ENCODE measurements around the gene DNMT3A.

The DNMT3A gene

GRCh38 chr2:25304321-25304720 is 37.4 kb downstream of the DNMT3A start:
- H3K36me3 Mint-ChIP-seq (ENCODE audit: low read depth) = peaks cover 97% of the 10 kb centered on the region
- no peak for DNase-seq
- H3K27me3 Mint-ChIP-seq = no peaks in the 10 kb centered on the region

GRCh38 chr2:25303633-25304236 is 38.0 kb downstream of the DNMT3A start:
- Mint-ChIP-seq H3K4me1 (ENCODE audit: low read depth) (peaks cover 84% of the 10 kb centered on the region), H3K36me3 (ENCODE audit: low read depth) (peaks cover 97% of the 10 kb centered on the region), H3K9me3 (no peaks in the 10 kb centered on the region), H3K27me3 (no peaks in the 10 kb centered on the region), H3K4me3 (no peak overlapping the region), H3K27ac (peak overlapping the region; percentile 6)
- no peak for DNase-seq

More at GRCh38 chr2:25304321-25304720, 37.4 kb downstream of the DNMT3A start:
- Mint-ChIP-seq H3K27ac (peak overlapping the region; percentile 0), H3K4me1 (ENCODE audit: low read depth) (peaks cover 89% of the 10 kb centered on the region), H3K4me3 (no peak overlapping the region), H3K9me3 (no peaks in the 10 kb centered on the region)

- no peak overlapping the region for H3K4me3 Mint-ChIP-seq
- no peaks in the 10 kb centered on the region for H3K27me3 Mint-ChIP-seq
- peaks cover 97% of the 10 kb centered on the region for H3K36me3 Mint-ChIP-seq (ENCODE audit: low read depth)
- no peak for DNase-seq
- peaks cover 80% of the 10 kb centered on the region for H3K4me1 Mint-ChIP-seq (ENCODE audit: low read depth)
- no peak overlapping the region for H3K27ac Mint-ChIP-seq
- no peaks in the 10 kb centered on the region for H3K9me3 Mint-ChIP-seq
Observed at GRCh38 chr2:25302758-25303375, 38.9 kb downstream of the DNMT3A start.

- Mint-ChIP-seq H3K27ac (peak overlapping the region; percentile 89), H3K4me3 (peak overlapping the region; percentile 37), H3K36me3 (ENCODE audit: low read depth) (peaks cover 96% of the 10 kb centered on the region), H3K4me1 (ENCODE audit: low read depth) (peaks cover 77% of the 10 kb centered on the region), H3K27me3 (no peaks in the 10 kb centered on the region), H3K9me3 (no peaks in the 10 kb centered on the region)
- peak; percentile 79 for DNase-seq
Observed at GRCh38 chr2:25301453-25302352, 40.0 kb downstream of the DNMT3A start.

- Mint-ChIP-seq H3K4me1 (ENCODE audit: low read depth) (peaks cover 77% of the 10 kb centered on the region), H3K9me3 (no peaks in the 10 kb centered on the region), H3K36me3 (ENCODE audit: low read depth) (peaks cover 96% of the 10 kb centered on the region), H3K4me3 (no peak overlapping the region), H3K27ac (peak overlapping the region; percentile 44), H3K27me3 (no peaks in the 10 kb centered on the region)
- no peak for DNase-seq
Observed at GRCh38 chr2:25300001-25300400, 41.7 kb downstream of the DNMT3A start.

- no peaks in the 10 kb centered on the region for H3K9me3 Mint-ChIP-seq
Observed at GRCh38 chr2:25298776-25299431, 42.8 kb downstream of the DNMT3A start.

GRCh38 chr2:25297738-25298137 is 44.0 kb downstream of the DNMT3A start:
- H3K4me3 Mint-ChIP-seq = no peak overlapping the region
- peaks cover 74% of the 10 kb centered on the region for H3K4me1 Mint-ChIP-seq (ENCODE audit: low read depth)
- H3K9me3 Mint-ChIP-seq = no peaks in the 10 kb centered on the region
- peak overlapping the region; percentile 57 for H3K27ac Mint-ChIP-seq
- DNase-seq = no peak
- no peaks in the 10 kb centered on the region for H3K27me3 Mint-ChIP-seq
- peaks cover 88% of the 10 kb centered on the region for H3K36me3 Mint-ChIP-seq (ENCODE audit: low read depth)

More at GRCh38 chr2:25298776-25299431, 42.8 kb downstream of the DNMT3A start:
- Mint-ChIP-seq H3K4me3 (no peak overlapping the region), H3K4me1 (ENCODE audit: low read depth) (peaks cover 77% of the 10 kb centered on the region), H3K27me3 (no peaks in the 10 kb centered on the region), H3K27ac (no peak overlapping the region), H3K36me3 (ENCODE audit: low read depth) (peaks cover 91% of the 10 kb centered on the region)
- DNase-seq = no peak

GRCh38 chr2:25295621-25296020 is 46.1 kb downstream of the DNMT3A start:
- Mint-ChIP-seq H3K36me3 (ENCODE audit: low read depth) (peaks cover 84% of the 10 kb centered on the region), H3K4me3 (peak overlapping the region; percentile 67), H3K4me1 (ENCODE audit: low read depth) (peaks cover 66% of the 10 kb centered on the region), H3K9me3 (no peaks in the 10 kb centered on the region), H3K27ac (peak overlapping the region; percentile 88), H3K27me3 (no peaks in the 10 kb centered on the region)
- no peak for DNase-seq

GRCh38 chr2:25294573-25295462 is 46.9 kb downstream of the DNMT3A start:
- H3K4me1 Mint-ChIP-seq (ENCODE audit: low read depth) = peaks cover 65% of the 10 kb centered on the region
- peak overlapping the region; percentile 67 for H3K4me3 Mint-ChIP-seq

GRCh38 chr2:25293958-25294562 is 47.7 kb downstream of the DNMT3A start:
- H3K27me3 Mint-ChIP-seq = no peaks in the 10 kb centered on the region
- DNase-seq = peak; percentile 57
- H3K4me3 Mint-ChIP-seq = peak overlapping the region; percentile 67
- H3K36me3 Mint-ChIP-seq (ENCODE audit: low read depth) = peaks cover 83% of the 10 kb centered on the region
- H3K4me1 Mint-ChIP-seq (ENCODE audit: low read depth) = peaks cover 62% of the 10 kb centered on the region
- no peaks in the 10 kb centered on the region for H3K9me3 Mint-ChIP-seq
- H3K27ac Mint-ChIP-seq = peak overlapping the region; percentile 88

More at GRCh38 chr2:25294573-25295462, 46.9 kb downstream of the DNMT3A start:
- Mint-ChIP-seq H3K36me3 (ENCODE audit: low read depth) (peaks cover 86% of the 10 kb centered on the region), H3K27ac (peak overlapping the region; percentile 88), H3K27me3 (no peaks in the 10 kb centered on the region), H3K9me3 (no peaks in the 10 kb centered on the region)
- peak; percentile 81 for DNase-seq

- no peak overlapping the region for H3K4me3 Mint-ChIP-seq
- peaks cover 80% of the 10 kb centered on the region for H3K36me3 Mint-ChIP-seq (ENCODE audit: low read depth)
- H3K9me3 Mint-ChIP-seq = no peaks in the 10 kb centered on the region
- no peaks in the 10 kb centered on the region for H3K27me3 Mint-ChIP-seq
- DNase-seq = no peak
- H3K4me1 Mint-ChIP-seq (ENCODE audit: low read depth) = peaks cover 66% of the 10 kb centered on the region
- H3K27ac Mint-ChIP-seq = peak overlapping the region; percentile 84
Observed at GRCh38 chr2:25293145-25293544, 48.6 kb downstream of the DNMT3A start.

GRCh38 chr2:25292408-25292807 is 49.3 kb downstream of the DNMT3A start:
- H3K9me3 Mint-ChIP-seq = no peaks in the 10 kb centered on the region
- DNase-seq = no peak
- H3K4me3 Mint-ChIP-seq = no peak overlapping the region
- H3K27me3 Mint-ChIP-seq = no peaks in the 10 kb centered on the region
- H3K4me1 Mint-ChIP-seq (ENCODE audit: low read depth) = peaks cover 63% of the 10 kb centered on the region
- H3K36me3 Mint-ChIP-seq (ENCODE audit: low read depth) = peaks cover 75% of the 10 kb centered on the region
- H3K27ac Mint-ChIP-seq = peak overlapping the region; percentile 84

- Mint-ChIP-seq H3K9me3 (no peaks in the 10 kb centered on the region), H3K27me3 (no peaks in the 10 kb centered on the region), H3K4me1 (ENCODE audit: low read depth) (peaks cover 66% of the 10 kb centered on the region), H3K36me3 (ENCODE audit: low read depth) (peaks cover 73% of the 10 kb centered on the region), H3K27ac (peak overlapping the region; percentile 77), H3K4me3 (no peak overlapping the region)
- no peak for DNase-seq
Observed at GRCh38 chr2:25290811-25291495, 50.8 kb downstream of the DNMT3A start.
